Measurements from ENCODE around the gene MAP1LC3A.

Gene MAP1LC3A

GRCh38 chr20:34575756-34576155 is 17.2 kb downstream of the MAP1LC3A start:
- no peak for DNase-seq (ENCODE audit: low read depth in 2 of 2)

GRCh38 chr20:34577061-34577460 is 18.5 kb downstream of the MAP1LC3A start:
- DNase-seq (ENCODE audit: low read depth in 2 of 2): no peak

GRCh38 chr20:34578025-34578424 is 19.5 kb downstream of the MAP1LC3A start:
- no peak for DNase-seq (ENCODE audit: low read depth in 2 of 2)

GRCh38 chr20:34578521-34578920 is 20.0 kb downstream of the MAP1LC3A start:
- DNase-seq (ENCODE audit: low read depth in 2 of 2): no peak

- DNase-seq (ENCODE audit: low read depth in 2 of 2): no peak
Observed at GRCh38 chr20:34579191-34579978, 20.9 kb downstream of the MAP1LC3A start.

GRCh38 chr20:34579979-34580940 is 21.7 kb downstream of the MAP1LC3A start:
- no peak for DNase-seq (ENCODE audit: low read depth in 2 of 2)

GRCh38 chr20:34581341-34582184 is 23.0 kb downstream of the MAP1LC3A start:
- no peak for DNase-seq (ENCODE audit: low read depth in 2 of 2)

- DNase-seq (ENCODE audit: low read depth in 2 of 2): no peak
Observed at GRCh38 chr20:34582221-34582620, 23.7 kb downstream of the MAP1LC3A start.

GRCh38 chr20:34582911-34583310 is 24.4 kb downstream of the MAP1LC3A start:
- no peak for DNase-seq (ENCODE audit: low read depth in 2 of 2)

GRCh38 chr20:34583544-34583943 is 25.0 kb downstream of the MAP1LC3A start:
- DNase-seq (ENCODE audit: low read depth in 2 of 2): no peak

GRCh38 chr20:34585019-34585418 is 26.5 kb downstream of the MAP1LC3A start:
- DNase-seq (ENCODE audit: low read depth in 2 of 2): no peak

- DNase-seq (ENCODE audit: low read depth in 2 of 2): no peak
Observed at GRCh38 chr20:34586488-34587163, 28.1 kb downstream of the MAP1LC3A start.

GRCh38 chr20:34595377-34596184 is 37.1 kb downstream of the MAP1LC3A start:
- DNase-seq (ENCODE audit: low read depth in 2 of 2): no peak

GRCh38 chr20:34600892-34601653 is 42.6 kb downstream of the MAP1LC3A start:
- no peak for DNase-seq (ENCODE audit: low read depth in 2 of 2)

GRCh38 chr20:34604980-34605788 is 46.7 kb downstream of the MAP1LC3A start:
- no peak for DNase-seq (ENCODE audit: low read depth in 2 of 2)

GRCh38 chr20:34607066-34607465 is 48.5 kb downstream of the MAP1LC3A start:
- DNase-seq (ENCODE audit: low read depth in 2 of 2): no peak
